LNCAP (cell line): ENCODE measurements around the gene TFDP3.

Source experiments
- CTCF ChIP-seq: fragments of 450-650 bp; IDR thresholded peaks from 2 replicates; pipeline ENCODE4 v1.5.1; 2017; ENCODE audit warnings: mild to moderate bottlenecking

TFDP3 gene, protein sequence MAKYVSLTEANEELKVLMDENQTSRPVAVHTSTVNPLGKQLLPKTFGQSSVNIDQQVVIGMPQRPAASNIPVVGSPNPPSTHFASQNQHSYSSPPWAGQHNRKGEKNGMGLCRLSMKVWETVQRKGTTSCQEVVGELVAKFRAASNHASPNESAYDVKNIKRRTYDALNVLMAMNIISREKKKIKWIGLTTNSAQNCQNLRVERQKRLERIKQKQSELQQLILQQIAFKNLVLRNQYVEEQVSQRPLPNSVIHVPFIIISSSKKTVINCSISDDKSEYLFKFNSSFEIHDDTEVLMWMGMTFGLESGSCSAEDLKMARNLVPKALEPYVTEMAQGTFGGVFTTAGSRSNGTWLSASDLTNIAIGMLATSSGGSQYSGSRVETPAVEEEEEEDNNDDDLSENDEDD

GRCh38 chrX:133218329-133218728 is at the start of gene TFDP3:
Gene TFDP3 (minus strand): TSS chrX:133218354. CDS start chrX:133218259, 95 bp downstream.
- TF ChIP-seq CTCF = no peak

- no peak for TF ChIP-seq CTCF
These were observed 49.5 kb upstream of the TFDP3 start for GRCh38 chrX:133267621-133268020.

GRCh38 chrX:133265331-133265730 is 47.2 kb upstream of the TFDP3 start:
- TF ChIP-seq CTCF = no peak

- TF ChIP-seq CTCF = no peak
These were observed 40.3 kb upstream of the TFDP3 start for GRCh38 chrX:133258481-133258880.

DNA sequence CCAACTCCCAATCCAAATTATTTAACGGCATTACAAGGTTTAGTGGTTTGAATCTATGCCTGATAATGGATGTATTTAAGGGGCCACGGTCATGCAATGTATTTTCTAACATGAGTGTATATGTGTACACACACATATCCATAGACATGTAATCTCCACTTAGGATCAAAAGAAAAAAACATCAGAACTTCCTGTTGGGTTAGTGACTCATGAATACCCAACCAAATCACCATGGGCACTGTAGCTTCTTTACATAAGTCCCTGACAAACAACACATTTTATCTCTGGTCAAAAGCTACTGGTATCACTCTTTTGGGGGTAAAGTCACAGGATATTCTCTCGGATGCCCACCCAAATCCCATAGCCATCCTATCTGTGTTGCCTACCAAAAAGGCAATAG is 36.5 kb upstream of the TFDP3 start:
- no peak for TF ChIP-seq CTCF

DNA sequence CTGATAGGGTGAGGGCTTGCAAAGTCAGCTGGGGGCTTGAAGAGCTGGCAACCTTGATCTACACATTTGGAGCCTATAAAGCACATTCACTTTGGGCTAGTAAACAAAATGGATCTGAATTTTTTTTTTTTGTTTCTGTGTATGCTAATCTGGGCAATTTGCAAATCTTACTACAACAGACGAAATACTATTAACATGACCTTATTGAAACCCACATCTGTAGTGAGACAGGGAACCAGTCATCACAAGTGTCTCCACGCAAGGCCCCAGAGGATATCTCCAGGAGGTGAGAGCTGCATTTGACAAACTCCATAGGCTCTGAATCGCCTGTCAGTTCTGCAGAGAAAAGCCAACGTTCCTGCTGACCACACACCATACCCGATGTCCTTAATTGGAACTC is 33.0 kb upstream of the TFDP3 start:
- no peak for TF ChIP-seq CTCF

DNA sequence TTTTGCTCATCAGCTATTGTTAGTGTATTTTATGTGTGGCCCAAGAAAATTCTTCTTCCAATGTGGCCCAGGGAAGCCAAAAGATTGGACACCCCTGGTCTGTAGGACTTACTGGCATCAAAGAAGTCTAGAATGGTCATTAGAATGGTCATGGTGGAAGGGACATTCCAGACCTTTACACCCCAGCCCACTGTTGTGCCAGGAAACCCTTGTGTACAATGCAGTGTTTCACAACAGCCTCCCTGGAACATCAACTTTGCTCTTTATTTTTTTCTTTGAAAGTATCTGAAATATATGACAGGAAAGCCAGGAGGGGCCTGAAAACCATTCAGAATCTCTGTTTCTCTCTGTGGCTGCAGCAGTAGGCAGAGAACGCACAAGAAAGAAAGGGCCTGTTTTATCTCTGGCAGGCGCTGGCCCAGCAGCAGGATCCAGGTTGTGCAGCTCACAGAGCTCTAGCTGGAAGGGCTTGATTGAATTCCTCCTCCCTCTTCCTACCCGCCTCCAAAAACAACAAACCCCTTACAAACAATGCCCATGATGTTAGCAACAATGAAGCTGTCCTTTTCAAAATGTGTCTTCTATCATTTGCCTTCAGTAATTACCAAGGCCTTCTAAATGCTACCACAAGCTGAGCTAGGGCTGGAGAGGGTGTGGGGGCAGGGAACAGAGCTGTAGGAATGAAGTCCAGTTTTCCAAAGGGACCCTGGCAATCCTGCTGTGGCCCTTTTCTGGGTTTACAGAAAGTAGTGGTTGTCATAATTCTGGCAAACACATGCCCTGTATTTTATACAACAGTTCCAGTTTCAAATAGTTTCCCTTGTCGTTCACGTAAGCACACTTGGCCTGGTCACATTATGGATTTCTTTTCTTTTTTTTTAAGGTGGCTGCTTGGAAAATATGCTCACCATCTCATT is 32.3 kb upstream of the TFDP3 start:
- no peak for TF ChIP-seq CTCF
